NCI-H460 (cell line): ENCODE measurements around the gene PAK4. TPM values are rescaled to one million over a fixed set of nuclear protein-coding genes. Genes with fewer than 3 reads are reported as not detected.

Source experiments
- DNase-seq: peaks from one replicate; pipeline ENCODE4 v3.0.0-alpha.2; 2016; ENCODE audit warnings: low read depth; ENCODE audit errors: extremely low read depth
- total RNA-seq: library from RNA; depleted of rRNA; stranded (reverse); fragments of >200 nt; shearing (Covaris generic); gene quantifications from 2 replicates; pipeline ENCODE4 v1.2.3, GENCODE V29; 2014

Gene PAK4
- total RNA-seq, 1 experiment from 2014 or later: 4.4 TPM

GRCh38 chr19:39145180-39145953, 19.8 kb downstream of the PAK4 start:
- no peak for DNase-seq

- DNase-seq: no peak
These were observed 20.5 kb downstream of the PAK4 start for GRCh38 chr19:39146091-39146490.

DNA sequence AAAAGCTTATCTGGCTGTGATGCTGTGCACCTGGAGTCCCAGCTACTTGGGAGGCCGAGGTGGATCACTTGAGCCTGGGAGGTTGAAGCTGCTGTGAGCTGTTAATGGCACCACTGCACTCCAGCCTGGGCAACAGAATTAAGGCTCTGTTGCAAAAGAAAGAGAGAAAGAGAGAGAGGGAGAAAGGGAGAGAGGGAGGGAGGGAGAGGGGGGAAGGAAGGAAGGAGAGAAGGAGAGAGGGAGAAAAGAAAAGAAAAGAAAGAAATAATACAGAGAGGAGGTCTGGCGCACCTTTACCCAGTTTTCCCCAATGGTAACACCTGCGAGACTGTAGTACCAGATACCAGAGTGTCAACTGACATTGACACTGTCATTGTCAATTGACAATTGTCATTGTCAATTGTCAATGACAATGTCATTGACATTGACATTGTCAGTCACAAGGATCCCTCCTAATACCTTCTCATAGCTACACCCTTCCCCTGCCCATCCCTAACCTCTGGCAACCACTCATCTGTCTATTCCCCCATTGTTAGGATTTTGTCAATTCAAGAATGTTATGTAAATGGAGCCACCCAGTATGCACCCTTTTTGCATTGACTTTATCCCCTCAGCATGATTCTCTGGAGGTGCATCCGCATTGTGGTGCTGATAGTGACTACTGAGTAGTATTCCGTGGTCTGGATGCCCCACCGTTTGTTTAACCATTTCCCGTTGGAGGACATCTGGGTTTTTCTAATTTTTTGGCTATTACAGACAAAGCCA, 21.3 kb downstream of the PAK4 start:
- no peak for DNase-seq

GRCh38 chr19:39147480-39147879, 21.9 kb downstream of the PAK4 start:
- no peak for DNase-seq

DNA sequence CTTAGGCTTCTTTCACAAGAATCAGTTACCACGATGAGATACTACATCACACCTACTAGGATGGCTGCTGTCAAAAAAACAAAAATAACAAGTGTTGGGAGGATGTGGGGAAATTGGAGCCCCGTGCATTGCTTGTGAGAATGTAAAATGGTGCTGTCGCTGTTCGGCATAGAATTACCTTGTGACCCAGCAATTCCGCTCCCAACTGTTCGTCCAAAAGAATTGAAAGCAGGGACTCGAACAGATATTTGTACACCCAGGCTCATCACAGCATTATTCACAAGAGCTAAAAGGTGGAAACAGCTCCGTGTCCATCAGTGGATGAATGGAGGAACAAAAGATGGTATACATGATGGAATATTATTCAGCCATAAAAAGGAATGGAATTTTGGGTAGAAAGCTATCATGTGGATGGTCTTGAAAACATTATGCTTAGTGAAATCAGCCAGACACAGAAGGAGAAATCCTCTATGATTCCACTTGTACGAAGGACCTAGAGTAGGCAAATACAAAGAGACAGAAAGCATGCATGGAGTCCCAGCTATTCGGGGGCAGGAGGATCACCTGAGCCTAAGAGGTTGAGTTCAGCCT, 23.4 kb downstream of the PAK4 start:
- no peak for DNase-seq

DNA sequence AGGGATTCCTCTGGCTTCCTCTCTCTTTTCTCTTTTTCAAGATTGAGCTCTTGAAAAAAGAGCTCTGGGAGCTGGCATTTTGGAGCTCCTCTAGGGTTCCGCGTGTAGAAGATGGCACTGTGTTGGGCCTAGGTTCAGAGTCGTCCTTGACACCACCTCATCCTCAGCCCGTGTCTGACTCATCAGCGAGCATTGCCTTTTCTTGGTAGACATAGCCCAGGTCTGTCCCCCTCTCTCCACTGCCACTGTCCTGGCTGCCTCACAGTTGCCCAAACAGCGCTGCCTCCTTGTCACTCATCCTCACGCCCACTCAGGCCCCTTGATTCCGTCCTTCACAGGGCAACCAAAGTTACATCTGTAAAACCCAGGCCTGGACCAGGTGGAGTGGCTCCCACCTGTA, 24.6 kb downstream of the PAK4 start:
- DNase-seq: no peak

DNA sequence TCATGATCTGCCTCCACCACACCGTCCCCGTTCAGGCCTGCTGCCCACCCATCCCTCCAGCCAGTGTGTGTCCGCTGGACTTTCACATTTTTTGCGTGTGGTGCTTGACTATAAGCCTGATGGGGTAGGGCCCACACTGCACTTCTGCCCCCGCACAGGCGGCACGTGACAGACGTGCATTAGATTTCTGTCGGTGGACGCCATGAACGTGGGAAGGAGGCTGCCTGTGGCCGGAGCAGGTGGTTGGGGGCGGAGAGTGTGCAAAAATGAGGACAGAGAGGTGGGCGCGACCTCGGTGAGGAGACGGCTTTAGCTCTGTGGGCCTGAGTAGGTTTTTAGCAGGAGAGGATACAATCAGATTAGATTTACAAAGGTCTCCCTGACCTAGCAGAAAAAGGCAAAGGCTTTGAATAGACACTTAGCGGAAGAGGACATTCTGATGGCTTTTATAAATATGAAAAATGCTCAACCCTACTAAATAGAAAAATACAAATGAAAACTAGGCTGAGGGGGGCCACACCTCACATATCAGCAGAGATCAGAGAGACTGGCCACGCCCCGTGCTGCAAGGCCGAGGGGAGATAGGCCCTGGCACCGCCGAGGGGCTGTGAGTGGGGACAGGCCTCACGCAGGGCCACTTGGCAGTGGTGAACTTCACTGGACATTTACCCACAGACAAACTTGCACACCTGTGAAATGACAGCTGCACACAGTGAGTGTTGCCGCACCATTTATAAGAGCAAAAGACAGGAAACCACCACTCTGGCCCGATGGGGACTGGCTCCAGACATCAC, 25.4 kb downstream of the PAK4 start:
- no peak for DNase-seq

- no peak for DNase-seq
These were observed 26.5 kb downstream of the PAK4 start for GRCh38 chr19:39152066-39152465.

DNA sequence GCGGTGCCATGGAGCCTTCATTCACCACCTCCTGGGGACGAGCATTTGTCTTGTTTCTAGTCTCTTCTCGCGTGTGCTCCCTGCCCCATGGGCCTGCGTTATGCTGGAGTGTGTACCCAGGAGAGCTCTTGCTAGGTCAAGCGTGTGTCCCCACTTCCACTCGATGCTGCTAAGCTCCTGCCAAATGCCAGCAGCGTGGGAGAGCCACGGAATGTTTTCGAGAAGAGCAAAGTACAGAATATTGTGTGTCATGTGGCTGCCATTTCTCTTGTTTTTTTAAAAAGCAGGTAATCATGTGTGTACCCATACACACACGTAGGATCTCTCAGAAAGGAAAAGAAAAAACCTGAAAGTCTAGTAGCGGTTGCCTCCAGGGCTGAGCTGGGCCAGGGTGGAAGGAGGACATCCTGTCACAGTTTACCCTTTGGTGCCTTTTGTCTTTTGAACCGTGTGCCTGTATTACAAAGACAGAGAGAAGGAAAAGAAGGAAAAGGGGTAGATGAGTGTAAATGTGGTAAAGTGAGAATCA, 28.6 kb downstream of the PAK4 start:
- DNase-seq: no peak

DNA sequence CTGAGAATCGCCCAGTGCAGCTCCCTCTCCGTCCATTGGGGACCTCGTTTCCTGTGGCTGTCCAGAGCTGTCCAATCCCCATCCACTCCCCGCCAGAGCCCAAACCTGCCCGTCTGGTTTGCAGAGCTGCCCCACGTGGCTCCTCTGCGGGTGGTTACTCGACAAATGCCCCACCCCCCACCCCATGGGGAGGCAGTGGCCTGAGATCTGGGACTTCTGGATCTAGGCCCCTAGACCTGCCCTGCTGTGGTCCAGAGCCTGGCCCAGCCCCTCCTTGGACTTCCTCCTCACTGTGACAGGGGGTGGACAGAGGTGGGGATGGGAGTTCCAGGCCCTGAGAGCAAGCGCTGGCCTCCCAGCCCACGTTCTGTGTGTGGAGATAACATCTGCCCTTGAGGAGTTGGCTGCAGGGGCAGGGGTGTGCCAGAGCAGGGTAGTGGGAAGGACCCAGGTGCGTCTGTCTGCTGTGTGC, 29.1 kb downstream of the PAK4 start:
- DNase-seq: no peak

DNA sequence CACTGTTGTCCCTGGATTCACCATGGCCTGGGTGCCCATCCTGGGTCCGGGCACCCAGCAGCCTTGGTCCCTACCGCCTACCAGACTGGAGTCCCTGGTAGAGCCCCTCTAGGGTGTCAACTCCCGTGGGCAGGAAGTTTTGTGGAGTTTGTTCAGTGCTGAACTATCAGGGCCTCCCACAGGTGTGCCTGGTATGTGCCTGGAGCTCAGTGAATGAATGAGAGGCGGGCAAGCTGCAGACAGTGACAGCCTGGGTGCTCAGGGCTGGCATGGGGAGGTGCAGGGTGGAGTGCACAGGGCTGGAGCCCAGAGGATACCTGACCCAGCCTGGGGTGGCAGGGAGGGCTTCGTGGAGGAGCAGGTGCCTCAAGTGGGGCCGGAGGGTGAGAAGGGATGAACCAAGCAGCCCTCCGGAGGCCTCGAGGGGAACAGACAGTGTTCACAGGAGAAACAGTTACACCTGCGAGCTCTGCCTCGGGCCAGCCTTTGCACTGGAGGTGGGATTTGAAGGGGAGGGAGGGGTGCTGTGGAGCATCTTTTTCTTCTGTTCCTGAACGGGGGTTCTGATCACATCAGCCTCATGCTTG, 29.6 kb downstream of the PAK4 start:
- no peak for DNase-seq

DNA sequence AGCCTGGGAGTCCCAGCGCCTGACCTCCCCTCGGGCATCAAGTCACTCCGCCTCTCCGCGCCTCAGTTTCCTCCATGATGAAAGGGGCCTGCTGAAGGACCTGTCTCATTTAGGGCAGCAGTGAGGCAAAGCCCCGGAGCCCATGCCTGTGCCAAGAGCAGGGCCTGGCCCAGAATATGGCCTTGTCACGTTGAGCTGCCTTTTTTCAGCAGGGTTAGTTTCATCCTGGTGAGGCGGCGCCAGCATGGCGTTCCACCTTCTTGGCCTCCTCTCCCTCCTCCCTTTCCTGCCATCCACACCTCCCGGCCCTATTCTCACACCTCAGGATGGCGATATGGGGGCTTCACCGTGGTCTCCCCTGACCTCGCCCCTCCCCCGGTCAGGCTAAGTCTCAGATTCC, 30.2 kb downstream of the PAK4 start:
- DNase-seq: no peak

DNA sequence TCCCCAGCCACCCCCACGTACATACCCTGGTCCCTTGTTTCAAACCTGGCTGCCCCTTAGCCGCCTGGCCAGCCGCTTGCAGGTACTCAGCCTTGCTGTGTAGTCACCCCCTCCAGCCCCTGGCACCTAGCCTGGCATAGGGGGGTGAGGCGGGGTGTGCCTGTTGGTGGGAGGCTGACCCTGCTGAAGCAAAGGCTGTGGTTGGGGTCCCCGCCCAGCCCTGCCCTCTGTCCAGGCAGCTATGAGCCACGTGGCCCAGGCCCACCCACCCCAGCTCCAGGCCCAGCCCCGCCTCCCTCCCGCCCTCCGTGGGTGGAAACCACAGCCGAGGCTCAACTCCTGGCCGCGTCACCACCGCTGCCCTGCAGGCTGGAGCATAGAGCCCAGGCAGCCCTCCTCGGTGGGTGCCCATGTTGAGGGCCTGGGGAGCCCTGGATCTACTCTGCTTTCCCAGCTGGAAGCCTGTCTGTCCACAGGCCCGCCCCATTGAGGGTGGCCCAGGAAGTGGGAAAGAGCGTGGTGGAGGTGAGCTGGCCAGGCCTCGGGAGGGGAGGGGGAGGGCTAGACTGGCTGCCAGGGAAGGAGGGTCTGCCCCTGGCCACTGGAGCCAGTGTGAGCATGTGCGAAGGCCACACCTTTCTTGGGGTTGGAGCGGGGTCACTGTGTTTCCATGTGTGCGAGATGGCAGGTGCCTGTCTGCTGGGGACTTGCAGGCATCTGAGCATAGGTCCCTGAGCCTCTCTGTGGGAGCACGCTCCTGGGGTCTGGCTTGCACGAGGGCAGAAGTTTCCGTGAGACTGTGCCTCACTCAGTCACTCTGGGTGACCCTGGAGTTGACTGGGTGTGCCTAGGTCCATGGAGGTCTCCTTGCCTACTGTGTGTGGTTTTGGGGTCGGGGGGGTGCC, 31.0 kb downstream of the PAK4 start:
- DNase-seq: no peak

DNA sequence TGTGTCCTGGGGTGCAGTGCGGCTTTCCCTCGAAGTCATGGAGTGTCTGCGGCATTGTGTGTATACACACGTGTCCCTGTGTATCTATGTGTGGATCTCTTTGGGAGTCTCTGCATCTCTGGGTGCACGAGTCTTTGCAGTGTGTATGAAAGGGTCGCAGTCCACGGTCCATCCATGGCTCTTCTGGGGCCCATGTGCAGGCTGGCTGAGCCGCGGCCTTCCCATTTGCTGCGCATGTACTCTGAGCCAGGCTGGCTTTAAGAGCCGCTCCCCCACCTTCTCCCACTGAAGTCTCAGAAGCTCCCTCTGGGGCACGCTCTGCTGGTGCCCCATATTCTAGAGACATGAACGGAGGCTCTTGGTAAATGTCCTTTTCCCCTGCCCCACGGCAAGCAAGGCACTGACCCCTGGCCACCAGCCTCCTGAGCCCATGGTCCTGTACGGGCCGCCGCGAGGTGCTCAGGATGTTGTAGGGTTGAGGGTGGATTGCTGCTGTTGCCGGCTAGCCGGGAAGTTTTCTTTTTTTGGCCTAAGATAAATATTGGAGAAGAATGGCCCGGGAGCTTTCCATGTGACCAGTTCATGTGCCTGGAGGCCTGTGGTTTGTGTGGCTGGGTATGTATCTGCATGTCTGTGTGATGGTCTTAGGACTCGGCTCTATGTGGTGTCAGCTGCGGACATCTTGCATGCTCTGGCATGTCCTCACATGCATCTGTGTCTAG, 31.9 kb downstream of the PAK4 start:
- DNase-seq: no peak

DNA sequence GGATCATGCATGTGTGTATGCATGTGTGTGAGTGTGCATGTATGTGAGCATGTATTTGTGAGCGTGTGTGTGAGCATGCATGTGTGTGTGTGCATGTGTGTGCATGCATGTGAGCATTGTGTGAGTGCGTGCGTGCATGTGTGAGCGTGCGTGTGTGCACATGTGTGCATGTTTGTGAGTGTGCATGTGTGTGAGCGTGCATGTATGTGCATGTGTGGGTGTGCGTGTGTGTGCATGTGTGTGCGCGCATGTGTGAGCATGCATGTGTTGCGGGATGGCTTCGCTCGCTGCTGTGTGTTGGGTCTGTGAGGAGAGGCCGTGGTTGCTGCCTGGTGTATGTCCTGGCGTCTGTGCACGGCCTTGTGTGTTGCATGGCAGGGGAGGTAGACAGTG, 32.4 kb downstream of the PAK4 start:
- DNase-seq: no peak

DNA sequence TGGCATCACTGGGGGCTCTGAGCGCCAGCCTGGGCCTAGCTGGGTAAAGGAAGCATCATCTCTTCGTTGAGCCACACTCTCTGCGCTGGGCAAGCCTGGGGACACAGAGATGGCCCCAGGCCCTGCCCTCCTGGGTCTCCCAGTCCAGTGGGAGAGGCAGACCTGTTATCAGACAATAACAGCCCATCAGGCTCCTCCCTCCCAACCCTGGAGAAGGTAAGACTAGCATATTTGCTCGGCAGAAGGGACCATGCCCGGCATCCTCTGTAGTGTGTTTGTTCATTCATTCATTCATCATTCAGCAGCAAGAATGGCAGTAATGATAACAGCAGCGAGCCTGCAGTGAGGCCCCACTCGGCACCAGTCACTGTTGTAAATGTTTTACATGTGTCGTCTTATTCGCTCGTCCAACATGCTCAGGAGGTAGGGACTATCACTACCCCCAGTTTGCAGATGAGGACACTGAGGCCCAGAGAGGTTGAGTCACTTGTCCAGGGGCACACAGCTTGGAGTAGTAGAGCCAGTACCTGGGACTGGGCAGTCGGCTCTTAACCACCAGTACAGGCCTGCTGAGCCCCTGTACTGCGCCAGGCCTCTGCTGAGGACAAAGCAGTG, 33.2 kb downstream of the PAK4 start:
- DNase-seq: no peak

DNA sequence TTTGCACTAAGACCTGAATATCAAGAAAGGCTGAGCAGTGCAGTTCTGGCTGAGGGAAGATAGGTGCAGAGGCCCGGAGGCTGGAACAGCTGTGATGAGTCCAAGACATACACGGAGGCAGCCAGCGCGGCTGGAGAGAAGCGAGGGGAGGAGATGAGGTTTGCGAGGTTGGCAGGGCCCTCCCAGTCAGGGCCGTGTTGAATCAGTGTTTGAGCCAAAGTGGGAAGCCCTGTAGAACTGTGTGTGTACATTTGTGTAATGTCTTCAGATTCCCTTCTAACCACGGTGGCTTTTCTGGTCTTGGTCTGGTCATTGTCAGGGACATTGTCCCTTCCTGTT, 34.9 kb downstream of the PAK4 start:
- no peak for DNase-seq
